RWPE1 (cell line): Measurements from ENCODE around the gene EXOC7.
A peak's percentile ranks its signal among the peaks of the same experiment; 100 is the strongest.

ENCODE experiments used
- CTCF ChIA-PET: fragments of 350-600 bp; sonication (Branson Sonifier 250); formaldehyde crosslinking; extraction: SDS; loops from one replicate; lab custom pipeline; 2021; lab: Yijun Ruan, JAX
- POLR2A ChIA-PET: fragments of 400-600 bp; formaldehyde crosslinking; extraction: SDS; loops from one replicate; lab custom pipeline; 2020; ENCODE audit warnings: antibody characterized with exemption; ENCODE audit not compliant: low non-redundant PET; lab: Yijun Ruan, JAX
- DNase-seq: peaks from one replicate; pipeline ENCODE4 v3.0.0; 2012; ENCODE audit warnings: low spot score
- H3K27ac ChIP-seq: fragments of 450-650 bp; 2 replicates; pipeline ENCODE4 v1.5.1; 2017
- CTCF ChIP-seq: fragments of 450-650 bp; conservative IDR thresholded peaks from 2 replicates; pipeline ENCODE4 v1.5.1; 2017; ENCODE audit warnings: low read depth, mild to moderate bottlenecking

EXOC7 gene

GRCh38 chr17:76036497-76037261 is 66.9 kb downstream of the EXOC7 start:
- no peak for TF ChIP-seq CTCF
- no peak for DNase-seq
- peak overlapping the region; percentile 14 for H3K27ac ChIP-seq
- ChIA-PET CTCF (interaction anchor here (1.8 kb wide), 1 partner anchor 22 kb away, joined by 9 read pairs; no protein-coding TSS in a partner anchor), POLR2A (no interaction called here)

GRCh38 chr17:76034428-76035350 is 68.9 kb downstream of the EXOC7 start:
- H3K27ac ChIP-seq = no peak overlapping the region
- POLR2A ChIA-PET = no interaction called here
- no peak for DNase-seq
- TF ChIP-seq CTCF = no peak
- CTCF ChIA-PET = interaction anchor here (0.6 to 0.7 kb wide), 2 partner anchors 20 to 63 kb away, joined by 3 to 5 read pairs; no protein-coding TSS in a partner anchor

- DNase-seq = no peak
- no peak for TF ChIP-seq CTCF
- ChIA-PET CTCF (no interaction called here), POLR2A (no interaction called here)
- H3K27ac ChIP-seq = no peak overlapping the region
Observed at GRCh38 chr17:76033139-76033538, 70.4 kb downstream of the EXOC7 start.

- no peak for TF ChIP-seq CTCF
- ChIA-PET POLR2A (no interaction called here), CTCF (no interaction called here)
- no peak for DNase-seq
- no peak overlapping the region for H3K27ac ChIP-seq
Observed at GRCh38 chr17:76032780-76033108, 70.8 kb downstream of the EXOC7 start.

- CTCF ChIA-PET = interaction anchor here (0.6 kb wide), 2 partner anchors 89 to 172 kb away, joined by 3 to 4 read pairs; no protein-coding TSS in a partner anchor
- POLR2A ChIA-PET = no interaction called here
- no peak for TF ChIP-seq CTCF
- no peak for DNase-seq
- H3K27ac ChIP-seq = no peak overlapping the region
Observed at GRCh38 chr17:76032073-76032779, 71.4 kb downstream of the EXOC7 start.
